Neural cell (in vitro differentiated cells): ENCODE results near the gene BLM. TPM values are rescaled to one million over a fixed set of nuclear protein-coding genes. Genes with fewer than 3 reads are reported as not detected.
"Not testable (repeated sequence)": the region's sequence is repeated elsewhere in the genome, so short reads cannot be mapped to it uniquely, and the experiment has no call there.

Source experiments
- H2AFZ ChIP-seq: fragments of 200-600, 300-800 bp; sonication (generic), shearing (Covaris generic); 2 replicates; pipeline ENCODE4 v1.6.0; 2014; ENCODE audit warnings: low read depth, mild to moderate bottlenecking, antibody characterized with exemption, low read length, moderate library complexity
- H3F3A ChIP-seq: fragments of 200-600 bp; shearing (Covaris generic); 2 replicates; pipeline ENCODE4 v1.6.1; 2016; ENCODE audit warnings: mild to moderate bottlenecking, moderate library complexity, mixed read lengths, antibody characterized with exemption, low read length; ENCODE audit not compliant: insufficient read depth, poor library complexity, severe bottlenecking
- H3K27ac ChIP-seq: fragments of 200-600, 300-800 bp; sonication (generic), shearing (Covaris generic); 2 replicates; pipeline ENCODE4 v1.5.1; 2014; ENCODE audit warnings: mild to moderate bottlenecking, low read length, moderate library complexity
- H3K27me3 ChIP-seq: fragments of 300-800, 200-600 bp; sonication (generic), shearing (Covaris generic); 2 replicates; pipeline ENCODE4 v1.6.0; 2014; ENCODE audit warnings: mild to moderate bottlenecking, low read depth, low read length, moderate library complexity; ENCODE audit not compliant: insufficient read depth
- H3K36me3 ChIP-seq: fragments of 300-800, 200-600 bp; sonication (generic), shearing (Covaris generic); 2 replicates; pipeline ENCODE4 v1.5.1; 2014; ENCODE audit warnings: mild to moderate bottlenecking, antibody characterized with exemption, low read length, moderate library complexity; ENCODE audit not compliant: insufficient read depth
- H3K4me2 ChIP-seq: fragments of 300-800, 200-600 bp; sonication (generic), shearing (Covaris generic); 2 replicates; pipeline ENCODE4 v1.6.0; 2014; ENCODE audit warnings: mild to moderate bottlenecking, low read length
- H3K4me3 ChIP-seq: fragments of 300-800, 200-600 bp; sonication (generic), shearing (Covaris generic); 2 replicates; pipeline ENCODE4 v1.5.1; 2014; ENCODE audit warnings: mild to moderate bottlenecking, low read length, moderate library complexity
- H3K79me2 ChIP-seq: fragments of 200-600 bp; shearing (Covaris generic); replicated peaks from 2 replicates; pipeline ENCODE4 v1.6.0; 2014; ENCODE audit warnings: mild to moderate bottlenecking, low read length, moderate library complexity; ENCODE audit not compliant: insufficient read depth
- H3K9ac ChIP-seq: fragments of 300-800, 200-600 bp; sonication (generic), shearing (Covaris generic); 2 replicates; pipeline ENCODE4 v1.6.1; 2016; ENCODE audit warnings: mild to moderate bottlenecking, low read length, mixed read lengths
- H3K9me2 ChIP-seq: fragments of 200-600 bp; shearing (Covaris generic); 2 replicates; pipeline ENCODE4 v1.6.1; 2016; ENCODE audit warnings: mild to moderate bottlenecking, low read length, mixed read lengths; ENCODE audit not compliant: insufficient read depth
- H3K9me3 ChIP-seq: fragments of 200-600, 300-800 bp; sonication (generic), shearing (Covaris generic); 2 replicates; pipeline ENCODE4 v1.6.1; 2016; ENCODE audit warnings: mild to moderate bottlenecking, mixed run types, low read length, moderate library complexity, mixed read lengths
- H4K20me1 ChIP-seq: fragments of 200-600 bp; shearing (Covaris generic); 2 replicates; pipeline ENCODE4 v1.6.1; 2016; ENCODE audit warnings: mild to moderate bottlenecking, mixed run types; ENCODE audit not compliant: insufficient read depth
- CTCF ChIP-seq: fragments of 450-650 bp; IDR thresholded peaks from 2 replicates; pipeline ENCODE4 v1.5.1; 2014; ENCODE audit warnings: antibody characterized with exemption, mild to moderate bottlenecking, moderate library complexity; ENCODE audit not compliant: poor library complexity, severe bottlenecking
- EP300 ChIP-seq: fragments of 450-650 bp; conservative IDR thresholded peaks from 2 replicates; pipeline ENCODE4 v1.6.1; 2014; ENCODE audit warnings: antibody characterized with exemption, mild to moderate bottlenecking, moderate library complexity; ENCODE audit not compliant: poor library complexity, severe bottlenecking
- EZH2 ChIP-seq: fragments of 200-600, 300-800 bp; shearing (Covaris generic), sonication (generic); IDR thresholded peaks from 2 replicates; pipeline ENCODE4 v1.6.1; 2014; ENCODE audit warnings: antibody characterized with exemption, low read length, borderline replicate concordance, mild to moderate bottlenecking; ENCODE audit not compliant: insufficient read depth, poor library complexity, severe bottlenecking
- MXI1 ChIP-seq: fragments of 450-650 bp; conservative IDR thresholded peaks from 2 replicates; pipeline ENCODE4 v1.6.1; 2014; ENCODE audit warnings: antibody characterized with exemption, mild to moderate bottlenecking; ENCODE audit not compliant: poor library complexity, severe bottlenecking
- POLR2AphosphoS5 ChIP-seq: IDR thresholded peaks from 2 replicates; pipeline ENCODE4 v1.6.1; 2012
- RAD21 ChIP-seq: fragments of 450-650 bp; conservative IDR thresholded peaks from 2 replicates; pipeline ENCODE4 v1.6.1; 2014; ENCODE audit warnings: antibody characterized with exemption, mild to moderate bottlenecking, moderate library complexity
- REST ChIP-seq: IDR thresholded peaks from 2 replicates; pipeline ENCODE4 v1.6.1; 2012; ENCODE audit warnings: borderline replicate concordance
- SMC3 ChIP-seq: fragments of 450-650 bp; conservative IDR thresholded peaks from 2 replicates; pipeline ENCODE4 v1.6.1; 2014; ENCODE audit warnings: antibody characterized with exemption, mild to moderate bottlenecking, moderate library complexity; ENCODE audit not compliant: poor library complexity
- TAF1 ChIP-seq: IDR thresholded peaks from 2 replicates; pipeline ENCODE4 v1.6.1; 2012; ENCODE audit warnings: low read depth
- polyA plus RNA-seq: library from polyadenylated mRNA; depleted of rRNA; stranded (reverse); fragments of >200 nt; gene quantifications from 2 replicates; pipeline ENCODE4 v1.2.3, GENCODE V29; 2014

Gene BLM
- polyA plus RNA-seq, 1 donor from 2014 or later, result 4.5 TPM

- no peak overlapping the region for H3K4me2 ChIP-seq
Measured at GRCh38 chr15:90845201-90845949, 128.2 kb downstream of the BLM start.

GRCh38 chr15:90849424-90849823, 132.3 kb downstream of the BLM start:
- not testable (repeated sequence) for H3K79me2 ChIP-seq, H3K9me2 ChIP-seq, H3K27me3 ChIP-seq

More at GRCh38 chr15:90845201-90845949, 128.2 kb downstream of the BLM start:
- Histone ChIP-seq H3K27ac (no peak overlapping the region), H3K4me3 (no peak overlapping the region), H3K36me3 (no peaks in the 10 kb centered on the region), H3K9me2 (no peaks in the 10 kb centered on the region), H3K27me3 (no peaks in the 10 kb centered on the region), H4K20me1 (no peaks in the 10 kb centered on the region), H3K9me3 (no peaks in the 10 kb centered on the region), H3K9ac (no peak overlapping the region), H3K79me2 (no peaks in the 10 kb centered on the region), H2AFZ (no peak overlapping the region), H3F3A (no peaks in the 10 kb centered on the region)
- no peak for TF ChIP-seq REST
- TF ChIP-seq EZH2, result no peak
- TF ChIP-seq POLR2AphosphoS5, result no peak
- no peak for TF ChIP-seq TAF1
- no peak for TF ChIP-seq EP300
- no peak for TF ChIP-seq RAD21
- TF ChIP-seq SMC3, result no peak
- TF ChIP-seq CTCF, result no peak
- no peak for TF ChIP-seq MXI1

GRCh38 chr15:90851114-90851513, 134.0 kb downstream of the BLM start:
- Histone ChIP-seq H4K20me1 (no peaks in the 10 kb centered on the region), H3K4me2 (no peak overlapping the region), H3K9me3 (no peaks in the 10 kb centered on the region), H2AFZ (no peak overlapping the region), H3K36me3 (no peaks in the 10 kb centered on the region), H3F3A (no peaks in the 10 kb centered on the region), H3K27ac (no peak overlapping the region), H3K9me2 (no peaks in the 10 kb centered on the region), H3K27me3 (no peaks in the 10 kb centered on the region), H3K9ac (no peak overlapping the region), H3K79me2 (no peaks in the 10 kb centered on the region), H3K4me3 (no peak overlapping the region)
- TF ChIP-seq EP300 (no peak), EZH2 (no peak), REST (no peak), RAD21 (no peak), MXI1 (no peak), SMC3 (no peak), TAF1 (no peak)

More at GRCh38 chr15:90849424-90849823, 132.3 kb downstream of the BLM start:
- H3F3A ChIP-seq, H4K20me1 ChIP-seq, H2AFZ ChIP-seq, H3K27ac ChIP-seq, H3K36me3 ChIP-seq, H3K4me3 ChIP-seq, H3K4me2 ChIP-seq, H3K9ac ChIP-seq, H3K9me3 ChIP-seq: not testable (repeated sequence)
